Measurements from ENCODE around the gene KIFC3. TPM values are rescaled to one million over a fixed set of nuclear protein-coding genes. Genes with fewer than 3 reads are reported as not detected.

The KIFC3 gene
- total RNA-seq, 1 donor from 2014 or later, result 0.76 TPM

- no peak for DNase-seq
- H3K27ac Mint-ChIP-seq (ENCODE audit: unreplicated experiment), result no peak overlapping the region
- peaks cover 3% of the 10 kb centered on the region for H3K4me1 Mint-ChIP-seq (ENCODE audit: low read depth, unreplicated experiment)
Observed at GRCh38 chr16:57824888-57825287, 22.6 kb upstream of the KIFC3 start.

GRCh38 chr16:57823836-57824235, 21.5 kb upstream of the KIFC3 start:
- no peak for DNase-seq
- Mint-ChIP-seq H3K27me3 (ENCODE audit: unreplicated experiment) (peaks cover 1% of the 10 kb centered on the region), H3K9me3 (ENCODE audit: unreplicated experiment) (no peaks in the 10 kb centered on the region), H3K4me3 (ENCODE audit: unreplicated experiment) (no peak overlapping the region), H3K4me1 (ENCODE audit: low read depth, unreplicated experiment) (peaks cover 3% of the 10 kb centered on the region), H3K36me3 (ENCODE audit: unreplicated experiment) (no peaks in the 10 kb centered on the region), H3K27ac (ENCODE audit: unreplicated experiment) (no peak overlapping the region)
- TF ChIP-seq CTCF (IDR thresholded peaks at IDR 0.05; ENCODE audit: partially characterized antibody, unreplicated experiment), result no peak

More at GRCh38 chr16:57824888-57825287, 22.6 kb upstream of the KIFC3 start:
- Mint-ChIP-seq H3K4me3 (ENCODE audit: unreplicated experiment) (no peak overlapping the region), H3K27me3 (ENCODE audit: unreplicated experiment) (peaks cover 1% of the 10 kb centered on the region), H3K9me3 (ENCODE audit: unreplicated experiment) (no peaks in the 10 kb centered on the region), H3K36me3 (ENCODE audit: unreplicated experiment) (no peaks in the 10 kb centered on the region)
- no peak for TF ChIP-seq CTCF (IDR thresholded peaks at IDR 0.05; ENCODE audit: partially characterized antibody, unreplicated experiment)

GRCh38 chr16:57822856-57823255, 20.6 kb upstream of the KIFC3 start:
- TF ChIP-seq CTCF (IDR thresholded peaks at IDR 0.05; ENCODE audit: partially characterized antibody, unreplicated experiment), result no peak
- H3K4me3 Mint-ChIP-seq (ENCODE audit: unreplicated experiment), result no peak overlapping the region
- H3K27me3 Mint-ChIP-seq (ENCODE audit: unreplicated experiment), result peaks cover 1% of the 10 kb centered on the region
- peaks cover 3% of the 10 kb centered on the region for H3K4me1 Mint-ChIP-seq (ENCODE audit: low read depth, unreplicated experiment)
- H3K36me3 Mint-ChIP-seq (ENCODE audit: unreplicated experiment), result no peaks in the 10 kb centered on the region
- no peak for DNase-seq
- H3K27ac Mint-ChIP-seq (ENCODE audit: unreplicated experiment), result no peak overlapping the region
- H3K9me3 Mint-ChIP-seq (ENCODE audit: unreplicated experiment), result no peaks in the 10 kb centered on the region

- H3K36me3 Mint-ChIP-seq (ENCODE audit: unreplicated experiment), result no peaks in the 10 kb centered on the region
Observed at GRCh38 chr16:57822018-57822553, 19.8 kb upstream of the KIFC3 start.

More at GRCh38 chr16:57822018-57822553, 19.8 kb upstream of the KIFC3 start:
- no peak overlapping the region for H3K27ac Mint-ChIP-seq (ENCODE audit: unreplicated experiment)
- H3K9me3 Mint-ChIP-seq (ENCODE audit: unreplicated experiment), result peaks cover 3% of the 10 kb centered on the region
- DNase-seq, result no peak
- H3K27me3 Mint-ChIP-seq (ENCODE audit: unreplicated experiment), result peaks cover 7% of the 10 kb centered on the region
- H3K4me1 Mint-ChIP-seq (ENCODE audit: low read depth, unreplicated experiment), result peaks cover 5% of the 10 kb centered on the region
- no peak overlapping the region for H3K4me3 Mint-ChIP-seq (ENCODE audit: unreplicated experiment)
- no peak for TF ChIP-seq CTCF (IDR thresholded peaks at IDR 0.05; ENCODE audit: partially characterized antibody, unreplicated experiment)
